HepG2 (cell line): ENCODE results near the gene SH3PXD2A. TPM values are rescaled to one million over a fixed set of nuclear protein-coding genes. Genes with fewer than 3 reads are reported as not detected.

Source experiments
- ATAC-seq: fragments of 200-7000 bp; cut with Tn5 transposase; 3 replicates; pipeline ENCODE4 v1.9.1; 2020; ENCODE audit warnings: mild to moderate bottlenecking, moderate library complexity
- BruUV-seq: library from RNA; stranded (reverse); fragments of 400-500 nt; replicated peaks from 2 replicates; lab custom pipeline; 2021; lab: Mats Ljungman, UMichigan
- CTCF ChIA-PET: fragments of 300-600 bp; formaldehyde crosslinking; extraction: SDS; loops from one replicate; lab custom pipeline; 2021; ENCODE audit warnings: low total read pairs, inconsistent platforms, low intra/inter-chr PET ratio; lab: Yijun Ruan, JAX
- POLR2A ChIA-PET: fragments of 350-600 bp; sonication (Branson Sonifier 250); formaldehyde crosslinking; loops from one replicate; lab custom pipeline; 2020; ENCODE audit warnings: antibody characterized with exemption, inconsistent platforms; lab: Yijun Ruan, JAX
- DNase-seq: peaks from one replicate; pipeline ENCODE4 v3.0.0-alpha.2; 2015; ENCODE audit warnings: low spot score
- FAIRE-seq: peaks from 3 replicates; lab custom pipeline; 2011; peaks lifted over from hg19 to GRCh38; lab: Jason Lieb, UNC
- H2AFZ ChIP-seq: one replicate; pipeline ENCODE4 v1.6.1; 2011; ENCODE audit warnings: low read length, inconsistent platforms
- H3K27ac ChIP-seq: fragments of 300-600 bp; 3 replicates; pipeline ENCODE4 v1.8.0; 2011; ENCODE audit warnings: mixed run types, mild to moderate bottlenecking, mixed read lengths, low read length, inconsistent platforms; ENCODE audit not compliant: insufficient read depth; ENCODE audit errors: extremely low read length
- H3K27me3 ChIP-seq, 2 experiments: fragments of 200-600 bp in 1 of 2; 2 replicates in 1 of 2; 3 replicates in 1 of 2; pipeline versions ENCODE4 v1.6.0 to v1.8.0; 2011; ENCODE audit warnings: low read length in 2 of 2, mild to moderate bottlenecking in 2 of 2, moderate library complexity in 2 of 2, inconsistent platforms in 1 of 2; ENCODE audit not compliant: insufficient read depth in 2 of 2, control insufficient read depth in 1 of 2
- H3K36me3 ChIP-seq, 2 experiments: fragments of 200-600 bp in 1 of 2; replicated peaks in 1 of 2; 2 replicates in 1 of 2; 3 replicates in 1 of 2; pipeline versions ENCODE4 v1.5.1 to v1.8.0; 2011; ENCODE audit warnings: low read length in 2 of 2, inconsistent platforms in 1 of 2; ENCODE audit not compliant: insufficient read depth in 2 of 2, control insufficient read depth in 1 of 2
- H3K4me1 ChIP-seq: 2 replicates; pipeline ENCODE4 v1.5.1; 2012; ENCODE audit warnings: low read length, inconsistent platforms; ENCODE audit not compliant: insufficient read depth
- H3K4me2 ChIP-seq: 2 replicates; pipeline ENCODE4 v1.6.0; 2011; ENCODE audit warnings: low read depth, low read length, inconsistent platforms
- H3K4me3 ChIP-seq, 3 experiments: fragments of 200-600 bp in 1 of 3; sonication (generic), shearing (Covaris generic) in 1 of 3; replicated peaks in 1 of 3; 2 replicates each; pipeline ENCODE4 v1.5.1; 2011 to 2016; ENCODE audit warnings: low read length in 3 of 3, inconsistent platforms in 2 of 3, low read depth in 2 of 3, mild to moderate bottlenecking in 2 of 3, control low read depth in 1 of 3, mixed read lengths in 1 of 3; ENCODE audit not compliant: insufficient read depth in 1 of 3
- H3K79me2 ChIP-seq: one replicate; pipeline ENCODE4 v1.6.1; 2011; ENCODE audit warnings: low read length, inconsistent platforms; ENCODE audit not compliant: insufficient read depth
- H3K9ac ChIP-seq: 2 replicates; pipeline ENCODE4 v1.6.0; 2011; ENCODE audit warnings: mild to moderate bottlenecking, low read depth, low read length, inconsistent platforms; ENCODE audit not compliant: insufficient read depth
- H3K9me3 ChIP-seq: 2 replicates; pipeline ENCODE4 v1.5.1; 2012; ENCODE audit warnings: mild to moderate bottlenecking, low read length
- H4K20me1 ChIP-seq: 2 replicates; pipeline ENCODE4 v1.6.0; 2011; ENCODE audit warnings: inconsistent platforms, mild to moderate bottlenecking, low read length, moderate library complexity; ENCODE audit not compliant: insufficient read depth
- AGO2 ChIP-seq: fragments of 200-400 bp; formaldehyde crosslinking; optimal IDR thresholded peaks from 2 replicates; pipeline ENCODE3; 2017; ENCODE audit warnings: mild to moderate bottlenecking, low read depth, low read length, moderate library complexity
- FOXC1 ChIP-seq: sonication (generic); formaldehyde crosslinking; IDR thresholded peaks from 2 replicates; pipeline ENCODE4 v1.8.0; 2022; ENCODE audit warnings: mild to moderate bottlenecking, missing genetic modification reagents, borderline replicate concordance
- HHEX ChIP-seq: IDR thresholded peaks from 2 replicates; pipeline ENCODE4 v1.6.1; 2016; ENCODE audit warnings: control low read depth
- KDM4B ChIP-seq: sonication (generic); formaldehyde crosslinking; IDR thresholded peaks from 2 replicates; pipeline ENCODE4 v1.4.0; 2020; ENCODE audit warnings: missing genetic modification reagents
- ZNF530 ChIP-seq: sonication (generic); formaldehyde crosslinking; IDR thresholded peaks from 2 replicates; pipeline ENCODE4 v1.5.0; 2020; ENCODE audit warnings: low read depth, mild to moderate bottlenecking, missing genetic modification reagents
- WGBS: methylation state at CpG from one replicate; pipeline ENCODE4 v1.1.6; 2017; ENCODE audit warnings: low lambda C conversion rate; 5-methylcytosine and 5-hydroxymethylcytosine counted together
- in situ Hi-C: cut with HindIII; loops from 2 replicates; pipeline ENCODE4 v1.10.0; 2017; ENCODE audit warnings: low pct_unique_long_range_greater_than_20kb; ENCODE audit not compliant: extremely low pct_ligation_motif_present
- intact Hi-C: fragments of 100-400 bp; cut with micrococcal nuclease; formaldehyde crosslinking; loops from one replicate; pipeline ENCODE4 v1.10.0; 2022; ENCODE audit not compliant: unreplicated experiment
- polyA plus RNA-seq, 8 experiments: library from polyadenylated mRNA; depleted of rRNA in 3 of 8; stranded (reverse) in 7 of 8; unstranded in 1 of 8; fragments of >200 nt; fragmentation: Illumina TruSeq in 4 of 8; extraction: Trizol in 4 of 8; gene quantifications; 2 replicates each; pipeline versions ENCODE4 v1.2.1 to v1.2.3, GENCODE V29; 2011 to 2016; ENCODE audit warnings: low read depth in 4 of 8, missing spikeins in 1 of 8, mixed read lengths in 1 of 8; ENCODE audit not compliant: insufficient read depth in 1 of 8
- total RNA-seq, 5 experiments: library from RNA; depleted of rRNA; stranded (reverse); fragments of >200 nt; fragmentation: Illumina TruSeq; extraction: Trizol; gene quantifications; 2 replicates each; pipeline ENCODE4 v1.2.3, GENCODE V29; 2016; ENCODE audit warnings: low read depth in 1 of 5
- TF ChIP-seq, protein P1 (sequence below): sonication (generic); formaldehyde crosslinking; IDR thresholded peaks from 2 replicates; pipeline ENCODE4 v1.9.0; 2021; ENCODE audit warnings: missing genetic modification reagents, borderline replicate concordance

SH3PXD2A gene
- total and polyA plus RNA-seq, 2 of the 13 experiments (the other 11 are each of a cell fraction or from before 2014, with no cell fraction given): 11.1 to 11.3 TPM

DNA sequence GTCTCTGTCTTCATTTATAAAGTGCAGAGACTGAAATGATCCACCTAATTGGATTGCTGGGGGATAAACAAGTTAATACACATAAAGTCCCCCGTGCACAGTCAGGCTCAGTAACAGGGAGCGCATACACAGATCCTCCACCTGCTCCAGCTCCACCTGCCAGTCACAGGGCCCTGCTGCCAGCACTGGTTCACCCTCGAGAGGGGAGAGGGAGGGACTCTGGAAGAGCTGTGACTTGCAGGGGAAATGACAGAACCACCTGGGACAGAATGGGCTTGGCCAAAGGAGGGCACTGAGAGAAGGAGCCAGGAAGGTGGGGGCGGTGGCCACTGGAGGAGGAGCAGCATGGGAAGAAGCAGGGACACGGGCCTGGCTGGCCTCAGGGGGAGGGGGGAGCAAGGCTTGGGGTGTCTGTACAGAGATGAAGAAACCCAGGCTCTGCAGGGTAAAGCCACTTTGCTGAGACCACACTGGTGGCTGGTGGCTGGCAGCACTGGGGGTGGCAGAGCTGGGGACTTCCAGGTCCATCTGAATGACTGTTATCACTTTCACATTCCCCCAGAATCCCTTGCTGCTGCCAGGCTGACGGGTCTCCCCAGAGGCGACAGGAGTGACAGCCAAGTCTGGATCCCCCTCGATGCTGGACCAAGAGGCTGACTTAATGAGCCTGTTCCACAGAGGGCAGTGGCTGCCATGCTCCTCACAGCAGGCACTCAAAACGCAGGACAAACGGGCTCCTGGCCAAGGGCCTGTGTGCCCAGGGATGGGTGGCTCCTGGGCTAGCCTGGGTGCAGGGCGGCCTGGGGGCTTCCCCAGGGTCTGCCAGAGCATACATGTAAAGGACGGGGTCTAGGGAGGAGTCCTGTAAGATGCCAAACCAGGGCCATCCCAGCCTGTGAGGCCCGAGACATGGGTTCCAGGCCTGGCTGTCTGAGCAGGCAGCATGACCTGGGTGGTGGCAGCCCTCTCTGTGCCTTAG, 151.1 kb downstream of the SH3PXD2A start:
- Histone ChIP-seq H3K9ac (no peak overlapping the region), H2AFZ (no peak overlapping the region), H3K79me2 (no peaks in the 10 kb centered on the region), H3K36me3 (peaks cover 22 to 70% of the 10 kb centered on the region in 2 experiments), H3K27me3 (no peaks in the 10 kb centered on the region; a peak in 1 of 5 replicates), H3K27ac (no peak overlapping the region), H3K9me3 (no peaks in the 10 kb centered on the region), H4K20me1 (no peaks in the 10 kb centered on the region), H3K4me1 (no peaks in the 10 kb centered on the region), H3K4me2 (no peak overlapping the region), H3K4me3 (no peak overlapping the region)
- DNase-seq: no peak
- intact Hi-C loops (no loop called here), in situ Hi-C loops (no loop called here)
- TF ChIP-seq ZNF530 (CRISPR knock-in tag) (no peak), HHEX (CRISPR knock-in tag) (no peak), KDM4B (CRISPR knock-in tag) (no peak), AGO2 (peak; percentile 60), FOXC1 (CRISPR knock-in tag) (no peak)
- TF ChIP-seq, protein P1, sequence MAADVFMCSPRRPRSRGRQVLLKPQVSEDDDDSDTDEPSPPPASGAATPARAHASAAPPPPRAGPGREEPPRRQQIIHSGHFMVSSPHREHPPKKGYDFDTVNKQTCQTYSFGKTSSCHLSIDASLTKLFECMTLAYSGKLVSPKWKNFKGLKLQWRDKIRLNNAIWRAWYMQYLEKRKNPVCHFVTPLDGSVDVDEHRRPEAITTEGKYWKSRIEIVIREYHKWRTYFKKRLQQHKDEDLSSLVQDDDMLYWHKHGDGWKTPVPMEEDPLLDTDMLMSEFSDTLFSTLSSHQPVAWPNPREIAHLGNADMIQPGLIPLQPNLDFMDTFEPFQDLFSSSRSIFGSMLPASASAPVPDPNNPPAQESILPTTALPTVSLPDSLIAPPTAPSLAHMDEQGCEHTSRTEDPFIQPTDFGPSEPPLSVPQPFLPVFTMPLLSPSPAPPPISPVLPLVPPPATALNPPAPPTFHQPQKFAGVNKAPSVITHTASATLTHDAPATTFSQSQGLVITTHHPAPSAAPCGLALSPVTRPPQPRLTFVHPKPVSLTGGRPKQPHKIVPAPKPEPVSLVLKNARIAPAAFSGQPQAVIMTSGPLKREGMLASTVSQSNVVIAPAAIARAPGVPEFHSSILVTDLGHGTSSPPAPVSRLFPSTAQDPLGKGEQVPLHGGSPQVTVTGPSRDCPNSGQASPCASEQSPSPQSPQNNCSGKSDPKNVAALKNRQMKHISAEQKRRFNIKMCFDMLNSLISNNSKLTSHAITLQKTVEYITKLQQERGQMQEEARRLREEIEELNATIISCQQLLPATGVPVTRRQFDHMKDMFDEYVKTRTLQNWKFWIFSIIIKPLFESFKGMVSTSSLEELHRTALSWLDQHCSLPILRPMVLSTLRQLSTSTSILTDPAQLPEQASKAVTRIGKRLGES (CRISPR knock-in tag): no peak
- FAIRE-seq: no peak
- no peak for ATAC-seq
- BruUV-seq: no TSS peak
- 93% methylated on average over 5 of the region's 13 CpGs for WGBS
- POLR2A ChIA-PET: interaction anchor here (1.2 kb wide), 1 partner anchor 44 kb away, joined by 3 read pairs; no protein-coding TSS in a partner anchor
- CTCF ChIA-PET: no interaction called here
